ENCODE results near the gene LPCAT1.

Gene LPCAT1

GRCh38 chr5:1535646-1536045 lies 11.9 kb upstream of the LPCAT1 start:
- Histone ChIP-seq H3K27ac (ENCODE audit: insufficient read depth in 1 of 2, low read depth in 1 of 2, low read length in 2 of 2, poor library complexity in 1 of 2, severe bottlenecking in 2 of 2) (no peak overlapping the region), H3K4me3 (ENCODE audit: control insufficient read depth in 1 of 7, extremely low read depth in 1 of 7, insufficient read depth in 4 of 7, low read depth in 2 of 7, low read length in 6 of 7) (no peak overlapping the region), H3K9me3 (ENCODE audit: control extremely low read depth in 1 of 5, control insufficient read depth in 4 of 5, insufficient read depth in 2 of 5, low read depth in 1 of 5, low read length in 4 of 5) (peaks cover 0 to 2% (median 0%) of the 10 kb centered on the region in 5 experiments), H3K36me3 (ENCODE audit: control insufficient read depth in 4 of 4, insufficient read depth in 4 of 4, low read length in 3 of 4) (no peaks in the 10 kb centered on the region), H3K27me3 (replicated peaks in 2 of 5; ENCODE audit: control insufficient read depth in 4 of 5, insufficient read depth in 5 of 5, low read length in 4 of 5) (no peaks in the 10 kb centered on the region), H3K4me1 (ENCODE audit: control extremely low read depth in 1 of 4, control insufficient read depth in 4 of 4, insufficient read depth in 4 of 4, low read length in 3 of 4) (peaks cover 8 to 12% (median 9%) of the 10 kb centered on the region in 4 experiments)
- ChIA-PET POLR2A (no interaction called here), CTCF (no interaction called here)
- no peak for DNase-seq
- WGBS (ENCODE audit: insufficient coverage): no CpG with 5 or more reads among the region's 3 CpGs

- no peak overlapping the region for H3K27ac ChIP-seq (ENCODE audit: insufficient read depth in 1 of 2, low read depth in 1 of 2, low read length in 2 of 2, poor library complexity in 1 of 2, severe bottlenecking in 2 of 2)
- no peak overlapping the region for H3K4me3 ChIP-seq (ENCODE audit: control insufficient read depth in 1 of 7, extremely low read depth in 1 of 7, insufficient read depth in 4 of 7, low read depth in 2 of 7, low read length in 6 of 7)
- H3K9me3 ChIP-seq (ENCODE audit: control extremely low read depth in 1 of 5, control insufficient read depth in 4 of 5, insufficient read depth in 2 of 5, low read depth in 1 of 5, low read length in 4 of 5): no peaks in the 10 kb centered on the region
- ChIA-PET CTCF (no interaction called here), POLR2A (interaction anchor here (0.6 kb wide), 1 partner anchor 8 kb away, joined by 3 read pairs; no protein-coding TSS in a partner anchor)
- peaks cover 5 to 12% (median 8%) of the 10 kb centered on the region in 4 experiments for H3K4me1 ChIP-seq (ENCODE audit: control extremely low read depth in 1 of 4, control insufficient read depth in 4 of 4, insufficient read depth in 4 of 4, low read length in 3 of 4)
- no peak for DNase-seq
- WGBS (ENCODE audit: insufficient coverage): no CpG with 5 or more reads among the region's 1 CpG
- H3K27me3 ChIP-seq (replicated peaks in 2 of 5; ENCODE audit: control insufficient read depth in 4 of 5, insufficient read depth in 5 of 5, low read length in 4 of 5): no peaks in the 10 kb centered on the region
- no peaks in the 10 kb centered on the region for H3K36me3 ChIP-seq (ENCODE audit: control insufficient read depth in 4 of 4, insufficient read depth in 4 of 4, low read length in 3 of 4)
These were observed 8.6 kb upstream of the LPCAT1 start for GRCh38 chr5:1532384-1532783.

DNA sequence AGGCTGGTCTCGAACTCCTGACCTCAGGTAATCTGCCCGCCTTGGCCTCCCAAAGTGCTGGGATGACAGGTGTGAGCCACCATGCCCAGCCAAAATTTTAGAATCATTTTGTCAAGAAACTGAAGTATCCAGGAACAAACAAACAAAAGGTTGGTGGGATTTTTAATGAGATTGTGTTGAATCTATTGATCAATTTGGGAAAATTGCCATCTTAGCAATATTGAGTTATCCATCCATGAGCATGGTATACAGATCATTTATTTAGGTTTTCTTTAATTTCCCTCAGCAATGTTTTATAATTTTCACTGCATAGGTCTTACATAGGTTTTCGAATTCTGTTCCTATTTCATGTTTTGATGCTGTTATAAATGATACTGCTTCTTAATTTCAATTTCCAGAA lies 5.7 kb upstream of the LPCAT1 start:
- H3K4me3 ChIP-seq (ENCODE audit: control insufficient read depth in 1 of 7, extremely low read depth in 1 of 7, insufficient read depth in 4 of 7, low read depth in 2 of 7, low read length in 6 of 7): no peak overlapping the region
- peaks cover 0 to 2% (median 1%) of the 10 kb centered on the region in 4 experiments for H3K4me1 ChIP-seq (ENCODE audit: control extremely low read depth in 1 of 4, control insufficient read depth in 4 of 4, insufficient read depth in 4 of 4, low read length in 3 of 4)
- no peaks in the 10 kb centered on the region for H3K36me3 ChIP-seq (ENCODE audit: control insufficient read depth in 4 of 4, insufficient read depth in 4 of 4, low read length in 3 of 4)
- no peaks in the 10 kb centered on the region for H3K27me3 ChIP-seq (replicated peaks in 2 of 5; ENCODE audit: control insufficient read depth in 4 of 5, insufficient read depth in 5 of 5, low read length in 4 of 5)
- ChIA-PET CTCF (no interaction called here), POLR2A (no interaction called here)
- no peaks in the 10 kb centered on the region for H3K9me3 ChIP-seq (ENCODE audit: control extremely low read depth in 1 of 5, control insufficient read depth in 4 of 5, insufficient read depth in 2 of 5, low read depth in 1 of 5, low read length in 4 of 5)
- H3K27ac ChIP-seq (ENCODE audit: insufficient read depth in 1 of 2, low read depth in 1 of 2, low read length in 2 of 2, poor library complexity in 1 of 2, severe bottlenecking in 2 of 2): no peak overlapping the region
- no peak for DNase-seq
- no CpG with 5 or more reads among the region's 3 CpGs for WGBS (ENCODE audit: insufficient coverage)

- CTCF ChIA-PET: interaction anchor here (1.2 kb wide), 1 partner anchor 9 kb away, joined by 3 read pairs; no protein-coding TSS in a partner anchor
- Histone ChIP-seq H3K27ac (ENCODE audit: insufficient read depth in 1 of 2, low read depth in 1 of 2, low read length in 2 of 2, poor library complexity in 1 of 2, severe bottlenecking in 2 of 2) (no peak overlapping the region), H3K36me3 (ENCODE audit: control insufficient read depth in 4 of 4, insufficient read depth in 4 of 4, low read length in 3 of 4) (no peaks in the 10 kb centered on the region), H3K4me1 (ENCODE audit: control extremely low read depth in 1 of 4, control insufficient read depth in 4 of 4, insufficient read depth in 4 of 4, low read length in 3 of 4) (peaks cover 0 to 11% (median 11%) of the 10 kb centered on the region in 4 experiments), H3K9me3 (ENCODE audit: control extremely low read depth in 1 of 5, control insufficient read depth in 4 of 5, insufficient read depth in 2 of 5, low read depth in 1 of 5, low read length in 4 of 5) (no peaks in the 10 kb centered on the region), H3K27me3 (replicated peaks in 2 of 5; ENCODE audit: control insufficient read depth in 4 of 5, insufficient read depth in 5 of 5, low read length in 4 of 5) (no peaks in the 10 kb centered on the region), H3K4me3 (ENCODE audit: control insufficient read depth in 1 of 7, extremely low read depth in 1 of 7, insufficient read depth in 4 of 7, low read depth in 2 of 7, low read length in 6 of 7) (no peak overlapping the region)
- POLR2A ChIA-PET: no interaction called here
- DNase-seq: no peak
- WGBS (ENCODE audit: insufficient coverage): 95% methylated on average over 4 of the region's 12 CpGs
These were observed 3.9 kb upstream of the LPCAT1 start for GRCh38 chr5:1527533-1528205.

GRCh38 chr5:1526681-1527131 lies 2.9 kb upstream of the LPCAT1 start:
- Histone ChIP-seq H3K27me3 (replicated peaks in 2 of 5; ENCODE audit: control insufficient read depth in 4 of 5, insufficient read depth in 5 of 5, low read length in 4 of 5) (no peaks in the 10 kb centered on the region), H3K36me3 (ENCODE audit: control insufficient read depth in 4 of 4, insufficient read depth in 4 of 4, low read length in 3 of 4) (no peaks in the 10 kb centered on the region), H3K4me3 (ENCODE audit: control insufficient read depth in 1 of 7, extremely low read depth in 1 of 7, insufficient read depth in 4 of 7, low read depth in 2 of 7, low read length in 6 of 7) (no peak overlapping the region), H3K9me3 (ENCODE audit: control extremely low read depth in 1 of 5, control insufficient read depth in 4 of 5, insufficient read depth in 2 of 5, low read depth in 1 of 5, low read length in 4 of 5) (no peaks in the 10 kb centered on the region), H3K4me1 (ENCODE audit: control extremely low read depth in 1 of 4, control insufficient read depth in 4 of 4, insufficient read depth in 4 of 4, low read length in 3 of 4) (peaks cover 0 to 20% (median 18%) of the 10 kb centered on the region in 4 experiments), H3K27ac (ENCODE audit: insufficient read depth in 1 of 2, low read depth in 1 of 2, low read length in 2 of 2, poor library complexity in 1 of 2, severe bottlenecking in 2 of 2) (no peak overlapping the region)
- CTCF ChIA-PET: interaction anchor here (1.2 to 1.5 kb wide), 2 partner anchors 31 to 48 kb away, joined by 4 to 5 read pairs; no protein-coding TSS in a partner anchor
- WGBS (ENCODE audit: insufficient coverage): 50% methylated on average over 4 of the region's 9 CpGs
- DNase-seq: no peak
- POLR2A ChIA-PET: no interaction called here

DNA sequence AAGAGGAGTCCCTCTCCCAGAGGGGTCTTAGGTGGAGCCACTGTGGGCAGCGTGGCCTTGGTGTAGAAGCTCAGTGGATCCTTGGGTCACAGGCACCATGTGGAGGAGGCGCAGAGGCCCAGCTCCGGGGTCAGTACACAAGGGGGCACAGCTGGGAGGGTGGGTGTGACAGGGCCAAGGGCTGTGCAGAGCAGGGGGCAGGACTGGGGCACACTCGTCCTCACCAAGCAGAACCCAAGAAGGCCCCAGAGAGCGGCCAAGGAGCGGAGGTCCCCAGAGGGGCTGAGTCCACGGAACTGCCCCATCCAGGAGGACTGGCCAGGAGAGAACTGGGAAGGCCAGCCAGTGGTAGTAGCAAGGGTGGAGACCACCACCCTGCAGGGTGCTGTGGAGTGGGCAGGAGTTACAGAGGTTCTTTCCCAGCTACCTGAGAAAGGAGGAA lies 2.5 kb upstream of the LPCAT1 start:
- ChIA-PET CTCF (interaction anchor here (1.2 to 1.5 kb wide), 2 partner anchors 31 to 47 kb away, joined by 4 to 5 read pairs; no protein-coding TSS in a partner anchor), POLR2A (no interaction called here)
- WGBS (ENCODE audit: insufficient coverage): 97% methylated on average over 6 of the region's 7 CpGs
- no peak for DNase-seq
- Histone ChIP-seq H3K4me1 (ENCODE audit: control extremely low read depth in 1 of 4, control insufficient read depth in 4 of 4, insufficient read depth in 4 of 4, low read length in 3 of 4) (peaks cover 0 to 20% (median 18%) of the 10 kb centered on the region in 4 experiments), H3K4me3 (ENCODE audit: control insufficient read depth in 1 of 7, extremely low read depth in 1 of 7, insufficient read depth in 4 of 7, low read depth in 2 of 7, low read length in 6 of 7) (no peak overlapping the region), H3K27me3 (replicated peaks in 2 of 5; ENCODE audit: control insufficient read depth in 4 of 5, insufficient read depth in 5 of 5, low read length in 4 of 5) (no peaks in the 10 kb centered on the region), H3K27ac (ENCODE audit: insufficient read depth in 1 of 2, low read depth in 1 of 2, low read length in 2 of 2, poor library complexity in 1 of 2, severe bottlenecking in 2 of 2) (no peak overlapping the region), H3K9me3 (ENCODE audit: control extremely low read depth in 1 of 5, control insufficient read depth in 4 of 5, insufficient read depth in 2 of 5, low read depth in 1 of 5, low read length in 4 of 5) (no peaks in the 10 kb centered on the region), H3K36me3 (ENCODE audit: control insufficient read depth in 4 of 4, insufficient read depth in 4 of 4, low read length in 3 of 4) (peaks cover 0 to 1% (median 0%) of the 10 kb centered on the region in 4 experiments)

DNA sequence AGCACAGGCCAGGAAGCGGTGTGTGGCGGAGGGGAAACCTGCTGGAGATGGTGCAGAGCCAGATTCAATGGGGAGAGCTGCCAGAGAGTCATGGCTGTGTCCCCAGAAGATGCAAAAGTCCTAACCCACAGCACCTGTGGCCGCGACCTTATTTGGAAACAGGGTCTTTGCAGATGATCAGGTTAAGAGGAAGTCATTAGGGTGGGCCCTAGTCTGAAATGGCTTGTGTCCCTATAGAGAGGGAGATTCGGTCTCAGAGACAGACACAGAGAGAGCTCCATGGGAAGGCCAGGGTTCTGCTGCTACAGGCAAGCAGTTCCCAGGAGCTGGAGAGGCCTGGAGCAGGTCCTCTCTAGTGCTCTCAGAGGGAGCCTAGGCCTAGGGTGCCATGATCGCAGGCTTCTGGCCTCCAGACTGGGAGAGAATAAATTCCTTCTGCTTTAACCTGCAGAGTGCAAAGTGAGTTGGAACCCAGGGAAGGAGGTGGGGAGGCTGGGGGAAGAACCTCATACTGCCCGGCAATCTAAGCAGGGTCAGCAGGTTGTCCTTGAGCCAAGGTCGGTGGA lies 1.9 kb upstream of the LPCAT1 start:
- peaks cover 0 to 20% (median 18%) of the 10 kb centered on the region in 4 experiments for H3K4me1 ChIP-seq (ENCODE audit: control extremely low read depth in 1 of 4, control insufficient read depth in 4 of 4, insufficient read depth in 4 of 4, low read length in 3 of 4)
- ChIA-PET POLR2A (no interaction called here), CTCF (interaction anchor here (1.5 kb wide), 1 partner anchor 47 kb away, joined by 4 read pairs; no protein-coding TSS in a partner anchor)
- H3K9me3 ChIP-seq (ENCODE audit: control extremely low read depth in 1 of 5, control insufficient read depth in 4 of 5, insufficient read depth in 2 of 5, low read depth in 1 of 5, low read length in 4 of 5): no peaks in the 10 kb centered on the region
- H3K36me3 ChIP-seq (ENCODE audit: control insufficient read depth in 4 of 4, insufficient read depth in 4 of 4, low read length in 3 of 4): peaks cover 0 to 6% (median 1%) of the 10 kb centered on the region in 4 experiments
- no peak for DNase-seq
- H3K27ac ChIP-seq (ENCODE audit: insufficient read depth in 1 of 2, low read depth in 1 of 2, low read length in 2 of 2, poor library complexity in 1 of 2, severe bottlenecking in 2 of 2): no peak overlapping the region
- WGBS (ENCODE audit: insufficient coverage): 94% methylated on average over 8 of the region's 8 CpGs
- no peak overlapping the region for H3K4me3 ChIP-seq (ENCODE audit: control insufficient read depth in 1 of 7, extremely low read depth in 1 of 7, insufficient read depth in 4 of 7, low read depth in 2 of 7, low read length in 6 of 7)
- H3K27me3 ChIP-seq (replicated peaks in 2 of 5; ENCODE audit: control insufficient read depth in 4 of 5, insufficient read depth in 5 of 5, low read length in 4 of 5): no peaks in the 10 kb centered on the region

Measured in common myeloid progenitor, CD34-positive (primary cell).